Left ventricle myocardium superior (tissue), 1 donor: ENCODE results near the gene RGS10. TPM values are rescaled to one million over a fixed set of nuclear protein-coding genes. Genes with fewer than 3 reads are reported as not detected.
"Not testable (repeated sequence)": the region's sequence is repeated elsewhere in the genome, so short reads cannot be mapped to it uniquely, and the experiment has no call there.

Source experiments
- ATAC-seq: fragments of 200-7000 bp; cut with Tn5 transposase; one replicate; pipeline ENCODE4 v1.9.1; 2020; ENCODE audit warnings: mild to moderate bottlenecking, moderate library complexity
- DNase-seq: peaks from one replicate; pipeline ENCODE4 v3.0.0-alpha.2; 2020
- intact Hi-C: fragments of 100-400 bp; cut with micrococcal nuclease; formaldehyde crosslinking; loops from one replicate; pipeline ENCODE4 v1.11.0; 2022
- long read RNA-seq: library from polyadenylated mRNA; unstranded; transcript quantifications from one replicate; pipeline ENCODE4 v2.0.0, GENCODE V29; 2021
- total RNA-seq: library from RNA; stranded (reverse); fragmentation: NEBNext Ultra II Directional; extraction: Animal tissue kit (Norgen Biotek cat#: 25700); gene quantifications from one replicate; pipeline ENCODE4 v1.2.1, GENCODE V29; 2021
- donor health status: DM: no; HTN: yes; CAD: no; lungs with severe emphysema.

RGS10 gene, protein sequence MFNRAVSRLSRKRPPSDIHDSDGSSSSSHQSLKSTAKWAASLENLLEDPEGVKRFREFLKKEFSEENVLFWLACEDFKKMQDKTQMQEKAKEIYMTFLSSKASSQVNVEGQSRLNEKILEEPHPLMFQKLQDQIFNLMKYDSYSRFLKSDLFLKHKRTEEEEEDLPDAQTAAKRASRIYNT
- 7.0 TPM for total RNA-seq
- long read RNA-seq, transcript RGS10-202 (5 exons, 804 nt): major isoform, 8 of 8 reads
- long read RNA-seq, partial matches to known transcripts: 0 of 8 reads
- long read RNA-seq, other reads (novel, unspliced or antisense): 0 of 8 reads

DNA sequence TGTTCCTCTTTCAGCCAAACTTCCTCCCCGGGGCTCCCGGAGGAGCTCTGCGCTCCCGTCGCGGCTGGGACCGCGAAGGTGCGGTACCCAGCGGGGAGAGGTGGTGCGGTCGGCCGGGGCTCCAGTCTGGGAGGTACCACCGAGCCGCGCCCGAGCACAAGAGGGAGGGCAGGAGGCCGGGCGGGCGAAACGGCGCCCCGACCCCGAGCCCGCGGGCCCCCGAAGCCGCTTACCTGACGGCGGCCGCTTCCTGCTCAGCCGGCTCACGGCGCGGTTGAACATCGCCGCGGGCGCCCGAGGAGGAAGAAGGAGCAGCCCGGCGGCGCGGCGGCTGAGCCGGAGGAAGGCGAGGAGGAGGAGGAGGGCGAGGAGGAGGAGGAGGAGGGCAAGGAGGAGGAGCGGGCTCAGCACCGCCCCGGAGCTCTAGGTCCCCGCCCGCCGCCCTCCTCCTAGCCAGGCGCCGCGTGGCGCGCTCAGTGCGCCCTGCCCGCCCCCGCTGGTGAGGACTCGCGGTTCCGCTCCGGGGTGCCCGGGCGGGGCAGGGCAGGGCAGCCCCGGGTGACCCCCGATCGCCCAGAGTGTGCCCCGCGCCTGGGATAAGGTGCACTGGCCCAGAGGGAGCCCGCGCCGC lies at the start of gene RGS10:
Gene RGS10 (minus strand): TSS at position 363 of the 631 bp plus-strand sequence. CDS start 81 bp downstream, at position 282.
- peak; percentile 96 for ATAC-seq
- intact Hi-C loops: no loop called here
- peak; percentile 90 for DNase-seq

DNA sequence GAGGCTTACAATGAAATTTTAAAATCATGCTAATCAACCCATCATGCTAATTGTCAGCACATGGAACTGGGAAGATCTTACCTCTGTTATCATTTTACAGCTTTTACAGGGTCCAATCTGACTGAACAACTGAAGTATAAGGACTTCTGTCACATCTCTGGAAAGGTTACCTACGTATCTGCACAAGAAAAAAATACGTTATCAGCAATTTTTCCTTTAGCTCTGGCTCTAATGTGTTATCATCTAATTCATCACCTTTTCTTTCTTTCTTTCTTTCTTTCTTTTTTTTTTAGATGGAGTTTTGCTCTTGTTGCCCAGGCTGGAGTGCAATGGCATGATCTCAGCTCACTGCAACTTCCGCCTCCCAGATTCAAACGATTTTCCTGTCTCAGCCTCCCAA lies 45.6 kb upstream of the RGS10 start:
- intact Hi-C loops: no loop called here
- ATAC-seq: no peak

DNA sequence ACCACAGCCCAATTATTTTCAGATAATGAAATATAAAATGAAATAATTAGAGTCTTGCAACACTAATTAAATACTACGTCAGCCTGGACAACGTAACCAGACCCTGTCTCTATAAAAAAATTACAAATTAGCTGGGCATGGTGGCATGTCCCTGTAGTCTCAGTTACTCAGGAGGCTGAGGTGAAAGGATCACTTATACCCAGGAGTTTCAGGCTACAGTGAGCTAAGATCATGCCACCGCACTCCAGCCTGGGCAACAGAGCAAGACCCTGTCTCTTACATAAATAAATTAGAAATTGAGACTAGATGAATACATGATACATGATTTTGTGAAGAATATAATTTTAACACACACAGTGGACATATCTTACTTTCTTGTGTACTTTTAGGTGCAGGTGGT lies 35.8 kb upstream of the RGS10 start:
- intact Hi-C loops: no loop called here
- DNase-seq (no peak), ATAC-seq (no peak)

More for the DNA sequence above, 45.6 kb upstream of the RGS10 start:
- no peak for DNase-seq

DNA sequence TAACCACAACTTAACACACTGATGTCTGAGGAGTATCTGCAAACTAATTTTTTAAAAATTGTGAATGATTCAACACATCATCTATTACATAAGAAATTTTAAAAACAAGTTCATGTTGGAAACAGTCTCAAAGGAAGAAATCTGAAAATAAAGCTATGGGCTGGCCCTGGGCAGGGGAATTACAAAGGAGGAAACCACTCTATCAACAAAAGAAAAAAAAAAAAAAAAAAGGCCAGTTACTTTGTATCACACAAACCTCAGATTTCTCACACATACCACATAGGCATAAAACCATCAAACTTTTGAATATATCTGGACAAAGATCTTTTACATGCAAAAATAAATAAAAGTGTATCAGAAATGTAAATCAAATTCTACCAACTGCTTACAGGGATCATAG lies 33.5 kb upstream of the RGS10 start:
- intact Hi-C loops: no loop called here
- ATAC-seq (no peak), DNase-seq (no peak)

DNA sequence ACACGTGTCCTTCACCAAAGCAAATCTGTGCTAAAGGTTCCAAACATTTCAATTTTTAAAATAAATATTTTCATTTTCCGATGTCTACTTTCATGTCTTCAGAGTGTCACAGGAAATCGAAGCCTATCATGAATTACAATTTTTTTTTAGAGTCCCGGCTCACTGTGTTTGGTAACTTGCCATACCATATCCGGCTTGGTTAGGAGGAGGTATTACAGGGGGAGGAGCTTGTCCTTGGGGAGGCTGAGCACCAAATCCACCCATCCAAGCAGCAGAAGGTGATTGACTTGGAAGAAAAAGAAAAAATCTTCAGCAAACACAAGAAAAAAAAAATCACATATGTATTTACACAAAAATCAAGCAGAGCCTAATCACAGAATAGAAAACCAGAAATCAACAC lies 33.0 kb upstream of the RGS10 start:
- ATAC-seq: peak; percentile 40
- intact Hi-C loops: no loop called here
- no peak for DNase-seq

DNA sequence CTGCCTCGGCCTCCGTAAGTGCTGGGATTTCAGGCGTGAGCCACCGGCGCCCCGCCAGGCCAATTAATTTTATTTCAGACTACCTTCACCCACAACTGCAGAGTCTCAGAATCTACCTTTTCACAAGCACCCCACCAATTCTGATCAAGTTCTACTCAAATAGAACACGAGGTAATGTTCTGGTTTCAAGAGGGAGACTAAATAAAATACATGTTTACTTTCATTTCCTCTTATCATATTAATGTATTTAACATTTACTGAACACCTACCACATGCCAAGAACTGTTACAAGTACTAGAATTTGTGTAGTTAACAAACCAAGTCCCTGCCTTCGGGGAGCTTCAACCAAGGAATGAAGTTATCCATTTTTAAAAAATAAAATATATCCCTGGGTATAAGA lies 25.5 kb upstream of the RGS10 start:
- DNase-seq: no peak
- no peak for ATAC-seq
- intact Hi-C loops: no loop called here

DNA sequence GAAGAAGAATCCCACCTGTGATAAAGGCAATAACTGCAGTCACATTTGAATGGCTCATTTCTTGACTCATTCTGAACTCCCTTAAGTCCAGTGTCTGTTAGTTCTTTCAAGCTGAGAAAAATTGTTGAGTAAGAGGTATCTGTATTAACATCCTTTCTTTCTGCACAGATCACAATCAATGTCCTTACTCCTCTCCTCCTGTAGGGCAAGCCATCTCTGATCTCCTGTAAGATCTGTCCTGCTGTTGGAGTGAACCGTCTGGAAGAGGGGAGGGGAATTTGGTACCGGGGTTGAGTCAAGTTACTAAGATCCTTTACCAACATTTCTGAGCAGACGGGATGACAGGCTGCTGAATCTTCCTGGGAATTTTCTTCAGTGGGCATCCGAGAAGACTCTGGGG lies 19.6 kb upstream of the RGS10 start:
- ATAC-seq (no peak), DNase-seq (no peak)
- intact Hi-C loops: no loop called here

DNA sequence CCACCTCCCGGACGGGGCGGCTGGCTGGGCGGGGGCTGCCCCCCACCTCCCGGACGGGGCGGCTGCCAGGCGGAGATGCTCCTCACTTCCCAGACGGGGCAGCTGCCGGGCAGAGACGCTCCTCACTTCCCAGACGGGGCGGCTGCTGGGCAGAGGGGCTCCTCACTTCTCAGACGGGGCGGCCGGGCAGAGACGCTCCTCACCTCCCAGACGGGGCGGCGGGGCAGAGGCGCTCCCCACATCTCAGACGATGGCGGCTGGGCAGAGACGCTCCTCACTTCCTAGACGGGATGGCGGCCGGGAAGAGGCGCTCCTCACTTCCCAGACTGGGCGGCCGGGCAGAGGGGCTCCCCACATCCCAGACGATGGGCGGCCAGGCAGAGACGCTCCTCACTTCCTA lies 17.0 kb upstream of the RGS10 start:
- DNase-seq, intact Hi-C loops, ATAC-seq: not testable (repeated sequence)

DNA sequence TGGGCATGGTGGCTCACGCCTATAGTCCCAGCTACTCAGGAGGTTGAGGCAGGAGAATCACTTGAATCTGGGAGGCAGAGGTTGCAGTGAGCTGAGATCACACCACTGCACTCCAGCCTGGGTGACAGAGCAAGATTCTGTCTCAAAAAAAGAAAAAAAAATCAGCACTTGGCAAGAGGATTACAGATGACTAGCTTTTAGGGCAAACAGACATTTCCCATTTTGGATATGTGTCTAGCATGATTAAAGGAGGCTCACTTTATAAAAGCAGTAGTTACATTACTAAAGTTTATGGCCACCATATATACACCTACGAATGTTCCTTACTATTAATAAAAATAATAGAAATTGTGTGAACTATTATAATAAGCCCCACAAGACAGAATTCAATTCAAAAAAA lies 13.6 kb upstream of the RGS10 start:
- ATAC-seq, DNase-seq, intact Hi-C loops: not testable (repeated sequence)

DNA sequence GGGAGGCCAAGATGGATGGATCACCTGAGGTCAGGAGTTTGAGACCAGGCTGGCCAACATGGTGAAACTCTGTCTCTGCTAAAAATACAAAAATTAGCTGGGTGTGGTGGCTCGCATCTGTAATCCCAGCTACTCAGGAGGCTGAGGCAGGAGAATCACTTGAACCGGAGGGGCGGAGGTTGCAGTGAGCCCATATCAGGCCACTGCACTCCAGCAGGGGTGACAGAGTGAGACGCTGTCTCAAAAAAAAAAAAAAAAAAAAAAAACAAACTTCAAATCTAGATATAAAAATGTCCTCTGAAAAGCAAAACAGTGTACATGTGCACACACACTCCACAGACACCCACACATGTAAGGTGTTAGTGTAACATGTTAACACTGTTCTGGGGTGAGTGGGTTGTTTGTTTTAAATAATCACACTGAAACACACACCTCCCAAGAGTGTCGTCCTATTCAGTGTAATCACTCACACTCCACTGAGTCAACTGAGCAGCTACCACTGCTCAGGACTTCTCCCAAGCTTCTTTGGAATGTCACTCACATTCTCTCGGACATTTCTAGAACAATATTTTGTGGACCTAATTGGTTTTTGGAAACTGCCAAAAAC lies 12.8 kb upstream of the RGS10 start:
- no peak for ATAC-seq
- intact Hi-C loops: no loop called here
- DNase-seq: no peak

DNA sequence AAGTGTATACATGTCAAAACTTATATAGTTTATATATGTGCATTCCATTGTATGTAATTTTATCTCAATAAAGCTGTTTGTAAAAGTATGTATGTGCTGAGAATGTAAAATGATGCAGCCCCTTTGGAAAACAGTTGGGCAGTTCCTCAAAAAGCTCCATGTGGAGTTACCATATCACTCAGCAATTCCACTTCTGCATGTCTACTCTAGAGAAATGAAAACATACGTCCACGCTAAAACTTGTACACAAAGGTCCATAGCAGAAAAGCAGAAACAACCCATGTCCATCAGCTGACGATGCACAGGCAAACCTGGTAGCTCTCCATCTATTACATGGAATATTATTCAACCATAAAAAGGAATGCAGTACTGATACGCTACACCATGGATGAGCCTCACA lies 8.3 kb upstream of the RGS10 start:
- intact Hi-C loops: no loop called here
- DNase-seq (no peak), ATAC-seq (no peak)

DNA sequence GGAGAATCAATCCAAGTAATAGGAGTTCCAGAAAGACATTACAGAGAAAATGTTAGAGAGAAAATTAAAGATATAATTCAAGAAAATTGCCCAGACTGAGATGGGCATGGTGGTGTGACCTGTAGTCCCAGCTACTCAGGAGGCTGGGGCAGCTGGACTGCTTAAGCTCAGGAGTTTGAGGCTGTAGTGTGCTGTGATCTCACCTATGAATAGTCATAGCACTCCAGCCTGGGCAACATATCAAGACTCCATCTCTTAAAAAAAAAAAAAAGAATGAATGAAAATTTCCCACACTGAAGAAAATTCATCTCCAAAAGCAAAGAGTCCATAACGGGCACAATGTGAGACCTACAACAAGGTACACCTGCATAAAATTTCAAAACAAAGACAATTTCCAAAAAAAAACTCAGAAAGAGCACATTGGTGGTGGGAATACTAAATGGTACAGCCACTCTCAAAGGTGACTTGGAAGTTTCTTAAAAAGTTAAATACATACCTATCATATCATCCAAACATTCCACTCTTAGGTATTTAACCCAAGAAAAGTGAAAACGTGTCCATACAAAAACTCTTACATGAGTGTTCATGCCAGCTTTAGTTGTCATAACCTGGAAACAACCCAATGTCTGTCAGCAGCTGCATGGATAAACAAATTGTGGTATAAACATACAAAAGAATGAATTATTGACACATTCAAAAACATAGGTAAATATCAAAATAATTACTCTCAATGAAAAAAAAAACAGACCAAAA lies 6.9 kb upstream of the RGS10 start:
- intact Hi-C loops: no loop called here
- ATAC-seq (no peak), DNase-seq (no peak)

DNA sequence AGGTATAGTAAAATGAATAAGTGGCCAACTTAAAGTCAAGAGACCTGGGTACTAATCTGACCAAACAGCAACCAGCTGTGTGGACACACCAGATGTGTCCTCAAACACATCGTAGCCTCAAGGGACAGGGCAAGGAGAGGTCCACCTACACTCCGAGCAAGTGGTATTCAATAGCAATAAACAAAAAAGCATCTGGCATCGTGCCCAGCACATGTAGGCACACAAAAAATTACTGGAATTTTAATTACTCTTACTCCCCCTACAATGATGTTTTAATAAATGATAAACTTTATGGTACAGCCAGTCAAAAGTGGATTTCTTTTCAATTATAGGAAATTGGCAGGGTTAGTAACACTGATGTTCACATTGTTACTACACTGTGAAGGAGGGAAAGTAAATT lies 3.5 kb upstream of the RGS10 start:
- ATAC-seq: no peak

DNA sequence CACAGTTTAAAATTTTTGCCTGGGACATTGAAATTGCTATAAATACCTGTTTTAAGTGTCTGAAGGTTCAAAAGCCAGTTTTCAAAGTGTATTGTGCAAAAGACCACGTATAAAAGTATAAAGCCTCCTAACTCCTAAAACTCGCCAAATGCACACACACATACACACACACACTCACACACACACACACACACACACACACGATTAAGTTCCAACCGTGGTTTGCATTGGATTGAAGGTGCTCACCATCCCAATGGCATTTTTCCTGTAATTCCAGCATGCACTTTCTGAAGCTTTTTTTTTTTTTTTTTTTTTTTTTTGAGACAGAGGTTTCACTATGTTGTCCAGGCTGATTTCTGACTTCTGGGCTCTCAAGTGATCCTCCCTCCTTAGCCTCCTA lies 2.8 kb upstream of the RGS10 start:
- intact Hi-C loops: no loop called here
- no peak for ATAC-seq

More for the DNA sequence above, 3.5 kb upstream of the RGS10 start:
- DNase-seq: no peak
- intact Hi-C loops: no loop called here

DNA sequence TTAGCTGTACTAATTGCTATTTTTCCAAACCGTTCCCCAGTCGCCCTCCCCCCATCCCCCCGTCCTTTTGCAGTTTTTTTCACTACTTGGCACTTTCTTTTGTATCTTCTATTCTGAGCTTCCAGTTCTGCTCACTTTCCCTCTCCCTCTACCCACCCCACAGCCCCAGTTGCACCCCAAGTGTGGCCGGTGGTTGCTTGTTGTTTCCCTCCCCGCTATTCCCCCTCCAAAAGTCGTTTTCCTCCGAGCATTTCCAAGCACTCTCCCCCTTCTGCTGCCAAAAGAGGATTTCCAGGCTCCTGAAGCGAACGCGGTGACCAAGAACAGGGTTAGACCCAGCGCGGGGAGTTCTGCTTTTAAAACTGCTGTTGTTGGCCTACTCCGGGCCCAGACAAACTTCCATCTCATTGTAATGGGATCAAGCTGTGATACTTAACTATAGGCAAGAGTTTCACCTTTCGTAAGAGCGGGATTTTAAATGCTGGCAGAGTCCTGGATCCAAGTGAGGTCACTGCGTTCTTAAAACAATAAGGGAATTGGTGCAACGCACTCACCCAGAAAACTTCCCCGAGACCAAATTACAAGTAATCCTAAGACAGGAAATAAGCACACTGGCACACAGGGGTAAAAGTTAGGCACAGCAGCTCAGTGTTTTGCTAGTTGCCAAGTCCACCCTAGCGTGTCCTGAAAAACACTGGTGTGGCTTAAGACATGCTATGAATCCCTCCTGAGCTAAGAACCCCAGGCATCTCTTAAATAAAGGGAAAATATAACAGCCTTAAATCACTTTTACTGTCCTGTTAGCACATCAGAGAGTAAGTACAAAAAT lies 1.5 kb upstream of the RGS10 start:
- intact Hi-C loops: no loop called here
- ATAC-seq: no peak
- no peak for DNase-seq

More for the DNA sequence above, 2.8 kb upstream of the RGS10 start:
- DNase-seq: no peak

DNA sequence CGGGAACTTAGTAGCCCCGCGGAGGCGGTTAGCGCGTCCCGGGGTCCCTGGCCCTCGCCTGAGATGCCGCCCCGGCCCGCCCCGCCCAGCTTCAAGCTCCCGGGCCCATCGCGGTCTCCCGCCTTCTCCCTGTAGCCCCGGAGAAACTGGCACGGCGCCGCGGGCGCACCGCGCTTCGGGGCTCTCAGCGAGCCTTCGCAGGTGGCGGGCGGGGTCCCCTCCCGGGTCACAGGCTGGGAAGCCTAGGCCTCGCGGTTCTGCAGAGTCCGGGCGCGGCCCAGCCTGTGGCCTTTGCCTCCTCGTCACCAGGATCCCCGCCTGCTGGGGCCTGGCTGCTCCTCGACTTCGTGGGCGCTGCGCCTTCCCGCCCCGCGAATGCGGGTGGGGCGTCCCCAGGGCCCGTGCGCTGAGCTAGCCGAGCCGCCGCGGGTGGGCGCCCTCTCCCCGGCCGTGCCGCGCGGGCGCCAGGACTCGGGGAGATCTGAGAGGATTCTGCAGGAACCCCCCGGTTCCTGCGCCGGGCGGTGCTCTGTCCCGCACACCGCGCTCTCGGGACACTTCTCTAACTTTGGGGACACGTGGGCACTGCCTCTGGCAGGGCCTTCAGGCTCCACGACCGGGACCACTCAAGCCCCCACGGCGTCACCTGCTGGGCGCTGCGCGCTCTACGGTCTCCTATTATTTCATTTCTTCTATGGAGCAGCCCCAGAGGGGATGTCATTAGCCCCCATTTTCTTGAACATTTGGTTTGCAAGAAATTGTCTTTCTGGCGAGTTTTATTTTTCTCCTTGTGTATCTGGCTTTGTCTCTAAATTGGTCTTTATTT lies 682 bp upstream of the RGS10 start:
- DNase-seq (peak; percentile 77), ATAC-seq (peak; percentile 74)
- intact Hi-C loops: no loop called here

DNA sequence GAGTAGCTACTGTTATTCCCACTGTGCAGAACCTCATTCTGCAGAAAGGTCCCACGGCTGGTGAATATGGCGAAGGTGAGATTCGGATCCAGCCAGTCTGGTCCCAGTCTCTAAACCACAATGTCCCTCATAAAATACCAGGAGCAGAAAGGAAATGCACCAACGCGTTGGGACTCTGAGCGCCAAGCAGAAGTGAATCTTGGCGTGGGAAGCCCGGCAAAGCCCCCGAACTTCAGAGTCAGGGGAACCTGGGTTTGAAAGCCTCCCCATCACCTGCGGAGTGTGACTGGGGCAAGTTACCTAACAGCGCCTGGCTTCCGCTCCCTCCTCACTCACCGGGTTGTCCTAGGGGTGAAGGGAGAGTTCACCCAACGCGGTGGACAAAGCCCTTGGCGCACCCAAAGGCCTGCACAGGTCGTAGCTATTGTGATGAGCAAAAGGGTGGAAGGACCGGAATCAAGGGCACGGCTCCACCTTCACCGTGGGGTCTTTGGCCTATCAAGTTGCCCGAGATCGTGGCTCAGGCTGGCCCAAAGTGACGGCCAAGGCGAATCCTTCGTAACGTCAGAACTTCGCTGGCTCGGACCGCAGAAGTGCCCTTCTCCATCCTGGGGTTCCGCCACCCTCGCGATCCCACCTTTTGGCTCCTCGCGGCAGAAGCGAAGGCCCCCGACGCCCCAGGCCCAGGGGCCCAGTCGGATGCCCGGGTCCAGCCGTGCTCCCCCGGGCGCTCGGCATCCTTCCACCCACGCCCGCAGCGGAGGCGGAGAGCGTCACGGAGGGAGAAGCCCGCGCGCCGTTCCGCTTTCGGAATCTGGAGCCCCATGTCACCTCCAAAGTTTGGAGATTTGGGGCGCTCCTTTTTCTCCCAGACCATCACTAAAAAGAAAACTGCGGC lies 811 bp downstream of the RGS10 start:
- ATAC-seq: peak; percentile 10

More for the DNA sequence above, 811 bp downstream of the RGS10 start:
- intact Hi-C loops: no loop called here
- peak; percentile 61 for DNase-seq
